ENCODE results near the gene CDH3. TPM values are rescaled to one million over a fixed set of nuclear protein-coding genes. Genes with fewer than 3 reads are reported as not detected.

The CDH3 gene
- total and polyA plus RNA-seq, 10 of the 15 experiments (the other 5 are each of a cell fraction or from before 2014, with no cell fraction given) = 0.05 to 0.44 (median 0.12) TPM; not detected in 5

GRCh38 chr16:68656751-68657150, 11.6 kb downstream of the CDH3 start:
- POLR2A ChIA-PET = no interaction called here
- WGBS (ENCODE audit: insufficient coverage, insufficient replicate concordance, low lambda C conversion rate, missing lambda C conversion rate) = 3% methylated on average over 2 of the region's 2 CpGs
- H3K4me2 ChIP-seq (ENCODE audit: control insufficient read depth, insufficient read depth) = no peak overlapping the region

More at GRCh38 chr16:68656751-68657150, 11.6 kb downstream of the CDH3 start:
- Histone ChIP-seq H3K9me3 (replicated peaks; ENCODE audit: control insufficient read depth, insufficient read depth, low read length) (no peaks in the 10 kb centered on the region), H3K27ac (ENCODE audit: control insufficient read depth, insufficient read depth) (no peak overlapping the region), H3K79me2 (ENCODE audit: control insufficient read depth, insufficient read depth, low read length) (no peaks in the 10 kb centered on the region), H3K9ac (ENCODE audit: control insufficient read depth, insufficient read depth, low read length) (no peak overlapping the region), H2AFZ (ENCODE audit: control insufficient read depth, low read depth, low read length) (no peak overlapping the region), H3K4me3 (no peak overlapping the region), H4K20me1 (ENCODE audit: control insufficient read depth, insufficient read depth) (no peaks in the 10 kb centered on the region), H3K36me3 (ENCODE audit: control insufficient read depth in 2 of 2, insufficient read depth in 2 of 2, low read length in 1 of 2) (no peaks in the 10 kb centered on the region), H3K27me3 (replicated peaks in 1 of 2; ENCODE audit: control insufficient read depth in 2 of 2, insufficient read depth in 2 of 2, low read length in 1 of 2) (no peaks in the 10 kb centered on the region; a peak in 1 of 4 replicates), H3K4me1 (ENCODE audit: control insufficient read depth, insufficient read depth, low read length) (no peaks in the 10 kb centered on the region)
- ChIA-PET SMC1A (ENCODE audit: uncharacterized antibody, unreplicated experiment) (no interaction called here), RAD21 (ENCODE audit: unreplicated experiment) (no interaction called here), CTCF (no interaction called here)
- TF ChIP-seq POLR2A (IDR thresholded peaks at IDR 0.05; ENCODE audit: low read depth, low read length) (no peak), USF2 (IDR thresholded peaks at IDR 0.05; ENCODE audit: borderline replicate concordance, low read depth, low read length) (no peak), ZNF207 (IDR thresholded peaks at IDR 0.05; ENCODE audit: borderline replicate concordance) (no peak), NR2C1 (IDR thresholded peaks at IDR 0.05) (no peak), POLR2AphosphoS2 (IDR thresholded peaks at IDR 0.05; ENCODE audit: low read depth, low read length) (no peak), CTCF (IDR thresholded peaks at IDR 0.05 in 2 of 3, conservative IDR thresholded peaks at IDR 0.05 in 1 of 3; ENCODE audit: control insufficient read depth in 2 of 3, extremely low read depth in 1 of 3, insufficient read depth in 1 of 3, low read depth in 3 of 3, low read length in 3 of 3) (no peak), NFYB (IDR thresholded peaks at IDR 0.05; ENCODE audit: insufficient read depth, low read depth, low read length) (no peak), POLR2AphosphoS5 (IDR thresholded peaks at IDR 0.05; ENCODE audit: low read length) (no peak), SRF (IDR thresholded peaks at IDR 0.05; ENCODE audit: low read depth in 2 of 2, low read length in 2 of 2) (no peak), SIN3A (IDR thresholded peaks at IDR 0.05; ENCODE audit: low read depth, low read length) (no peak), CHD4 (IDR thresholded peaks at IDR 0.05) (no peak), RELB (IDR thresholded peaks at IDR 0.05; ENCODE audit: low read depth) (no peak)
- FAIRE-seq = no peak
- ATAC-seq = no peak
- in situ Hi-C loops (cut with MboI) (no loop called here), intact Hi-C loops (cut with micrococcal nuclease; ENCODE audit: unreplicated experiment) (no loop called here)
- BruUV-seq (replicated peaks) = no TSS peak
- no peak for DNase-seq (ENCODE audit: low read depth, low spot score)
